Activated T-helper 1 cell treated with anti-CD3 and anti-CD28 coated beads, Interleukin-12 subunit alpha, Interleukin-12 subunit beta, Interleukin-2, Interleukin-4 antibody, amounts not matched to agents 30 ng/mL and 10 ng/mL and 1 ng/mL, durations not matched to agents 14 hours and 24 hours and 36 hours (primary cell): Measurements from ENCODE around the gene DGAT2. TPM values are rescaled to one million over a fixed set of nuclear protein-coding genes. Genes with fewer than 3 reads are reported as not detected.

Experiments
- DNase-seq: peaks from one replicate; pipeline ENCODE4 v3.0.0; 2021; ENCODE audit warnings: low spot score
- H3K27ac Mint-ChIP-seq: one replicate; pipeline ENCODE4 v1.8.0; 2021; ENCODE audit warnings: mild to moderate bottlenecking, mixed read lengths
- H3K27me3 Mint-ChIP-seq: one replicate; pipeline ENCODE4 v1.8.0; 2022; ENCODE audit warnings: mild to moderate bottlenecking, moderate library complexity, mixed read lengths; ENCODE audit not compliant: insufficient read depth
- H3K36me3 Mint-ChIP-seq: one replicate; pipeline ENCODE4 v1.8.0; 2021; ENCODE audit warnings: low read depth, mixed read lengths
- H3K4me1 Mint-ChIP-seq: one replicate; pipeline ENCODE4 v1.8.0; 2021; ENCODE audit warnings: low read depth, mixed read lengths
- H3K4me3 Mint-ChIP-seq: one replicate; pipeline ENCODE4 v1.8.0; 2021; ENCODE audit warnings: mild to moderate bottlenecking, moderate library complexity, mixed read lengths
- H3K9me3 Mint-ChIP-seq: one replicate; pipeline ENCODE4 v1.8.0; 2021; ENCODE audit warnings: mixed read lengths
- intact Hi-C: fragments of 100-400 bp; cut with micrococcal nuclease; formaldehyde crosslinking; loops from one replicate; pipeline ENCODE4 v1.15.1; 2024
- total RNA-seq: library from RNA; stranded (reverse); gene quantifications from 2 replicates; pipeline ENCODE4 v1.2.3, GENCODE V29; 2022

The DGAT2 gene
- total RNA-seq, 1 donor from 2014 or later = 9.8 TPM

- H3K9me3 Mint-ChIP-seq = no peaks in the 10 kb centered on the region
- no peaks in the 10 kb centered on the region for H3K27me3 Mint-ChIP-seq
- intact Hi-C loops = no loop called here
- peaks cover 4% of the 10 kb centered on the region for H3K36me3 Mint-ChIP-seq
- no peak overlapping the region for H3K27ac Mint-ChIP-seq
- H3K4me1 Mint-ChIP-seq = peaks cover 6% of the 10 kb centered on the region
- H3K4me3 Mint-ChIP-seq = no peak overlapping the region
- DNase-seq = no peak
Measured at GRCh38 chr11:75839851-75840250, 71.3 kb downstream of the DGAT2 start.

DNA sequence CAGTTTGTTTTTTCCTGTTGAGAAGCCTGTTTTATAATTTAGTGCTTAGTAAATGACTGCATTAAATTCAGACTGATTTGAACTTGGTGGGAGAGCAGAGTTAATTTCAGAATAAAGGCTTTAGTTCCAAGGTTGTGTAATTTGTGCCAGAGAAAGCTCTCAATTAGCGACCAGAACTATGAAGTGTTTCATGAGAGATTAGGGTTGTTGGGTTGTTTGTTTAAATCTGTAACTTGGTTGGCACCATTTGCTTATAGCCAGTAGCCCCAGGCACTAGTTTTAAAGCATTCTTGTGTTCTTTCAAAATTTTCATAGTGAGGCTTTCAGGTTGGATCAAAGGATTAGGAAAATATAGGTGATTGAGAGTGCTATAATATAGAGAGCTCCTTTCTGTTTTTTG, 71.9 kb downstream of the DGAT2 start:
- intact Hi-C loops = no loop called here
- H3K4me3 Mint-ChIP-seq = no peak overlapping the region
- H3K36me3 Mint-ChIP-seq = peaks cover 3% of the 10 kb centered on the region
- no peaks in the 10 kb centered on the region for H3K27me3 Mint-ChIP-seq
- H3K4me1 Mint-ChIP-seq = peaks cover 6% of the 10 kb centered on the region
- no peak for DNase-seq
- H3K9me3 Mint-ChIP-seq = no peaks in the 10 kb centered on the region
- no peak overlapping the region for H3K27ac Mint-ChIP-seq

GRCh38 chr11:75841739-75842138, 73.2 kb downstream of the DGAT2 start:
- no peak overlapping the region for H3K4me3 Mint-ChIP-seq
- no peaks in the 10 kb centered on the region for H3K9me3 Mint-ChIP-seq
- H3K36me3 Mint-ChIP-seq = peaks cover 3% of the 10 kb centered on the region
- no peak overlapping the region for H3K27ac Mint-ChIP-seq
- no peaks in the 10 kb centered on the region for H3K4me1 Mint-ChIP-seq
- H3K27me3 Mint-ChIP-seq = no peaks in the 10 kb centered on the region
- intact Hi-C loops = no loop called here
- DNase-seq = no peak

DNA sequence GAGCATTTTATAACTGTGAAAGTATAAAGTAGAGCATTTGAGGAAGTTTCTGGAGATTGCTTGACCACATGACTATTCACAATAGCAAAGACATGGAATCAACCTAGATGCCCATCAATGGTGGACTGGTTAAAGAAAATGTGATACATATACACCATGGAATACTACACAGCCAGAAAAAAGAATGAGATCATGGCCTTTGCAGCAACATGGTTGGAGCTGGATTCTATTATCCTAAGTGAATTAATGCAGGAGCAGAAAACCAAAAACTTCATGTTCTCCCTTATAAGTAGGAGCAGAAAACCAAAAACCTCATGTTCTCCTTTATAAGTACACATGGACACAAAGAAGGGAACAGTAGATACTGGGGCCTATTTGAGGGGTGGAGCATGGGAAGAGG, 76.7 kb downstream of the DGAT2 start:
- intact Hi-C loops = no loop called here
- no peak for DNase-seq
- H3K27me3 Mint-ChIP-seq = no peaks in the 10 kb centered on the region
- peaks cover 4% of the 10 kb centered on the region for H3K36me3 Mint-ChIP-seq
- no peaks in the 10 kb centered on the region for H3K9me3 Mint-ChIP-seq
- peaks cover 3% of the 10 kb centered on the region for H3K4me1 Mint-ChIP-seq
- no peak overlapping the region for H3K4me3 Mint-ChIP-seq
- H3K27ac Mint-ChIP-seq = no peak overlapping the region

DNA sequence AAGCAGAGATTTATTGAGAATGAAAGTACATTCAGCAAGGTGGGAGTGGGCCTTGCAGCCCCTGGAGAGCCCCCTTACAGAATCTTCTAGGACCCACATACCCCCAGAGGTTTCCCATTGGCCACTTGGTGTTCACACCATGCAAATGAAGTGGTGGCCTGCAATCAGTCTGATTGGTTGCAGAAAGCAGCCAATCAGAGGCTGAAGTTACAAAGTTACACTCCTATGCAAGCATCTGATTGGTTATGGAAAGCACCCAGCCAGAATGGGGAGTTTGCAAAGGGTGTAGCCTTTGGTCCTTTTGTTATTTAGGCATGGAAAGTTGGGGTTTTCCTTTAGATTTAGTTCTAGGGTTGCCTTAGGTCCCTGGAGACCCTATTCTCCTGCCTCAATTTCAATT, 81.3 kb downstream of the DGAT2 start:
- Mint-ChIP-seq H3K27me3 (no peaks in the 10 kb centered on the region), H3K9me3 (no peaks in the 10 kb centered on the region), H3K4me3 (no peak overlapping the region), H3K4me1 (peaks cover 14% of the 10 kb centered on the region), H3K36me3 (peaks cover 2% of the 10 kb centered on the region), H3K27ac (no peak overlapping the region)
- DNase-seq = no peak
- intact Hi-C loops = no loop called here

- no peak for DNase-seq
- Mint-ChIP-seq H3K36me3 (peaks cover 2% of the 10 kb centered on the region), H3K27ac (no peak overlapping the region), H3K27me3 (no peaks in the 10 kb centered on the region), H3K9me3 (no peaks in the 10 kb centered on the region), H3K4me1 (peaks cover 14% of the 10 kb centered on the region), H3K4me3 (no peak overlapping the region)
- intact Hi-C loops = no loop called here
Measured at GRCh38 chr11:75850787-75851186, 82.2 kb downstream of the DGAT2 start.

Other genes starting within 250 kb of the DGAT2 start
- gene GDPD5, start 242.8 kb upstream of the DGAT2 start, total RNA-seq = 9.7 and 13.5 TPM in 2 replicates
- gene SERPINH1, start 206.5 kb upstream of the DGAT2 start, total RNA-seq = 24.1 and 25.3 TPM in 2 replicates
- gene MAP6, start 99.7 kb upstream of the DGAT2 start, total RNA-seq = 0.49 and 0.54 TPM in 2 replicates
- not detected in 2 replicates for gene MOGAT2, start 50.9 kb upstream of the DGAT2 start, total RNA-seq
- gene UVRAG, start 46.4 kb downstream of the DGAT2 start, total RNA-seq = 18.6 and 19.5 TPM in 2 replicates